SJSA1 (cell line): ENCODE results near the gene TSR3. TPM values are rescaled to one million over a fixed set of nuclear protein-coding genes. Genes with fewer than 3 reads are reported as not detected.
A peak's percentile ranks its signal among the peaks of the same experiment; 100 is the strongest.

Experiments
- DNase-seq, 2 experiments: peaks; one replicate each; pipeline ENCODE4 v3.0.0-alpha.2; 2015 to 2020; ENCODE audit warnings: low spot score in 2 of 2, low read depth in 1 of 2
- H3K27ac ChIP-seq: fragments of 250-450 bp; sonication (Bioruptor Pico); 2 replicates; pipeline ENCODE4 v1.5.1; 2020; ENCODE audit warnings: mild to moderate bottlenecking, moderate library complexity
- H3K27me3 ChIP-seq: fragments of 250-450 bp; sonication (Bioruptor Pico); replicated peaks from 2 replicates; pipeline ENCODE4 v1.5.1; 2020; ENCODE audit warnings: mild to moderate bottlenecking, moderate library complexity
- H3K36me3 ChIP-seq: fragments of 250-450 bp; sonication (Bioruptor Pico); 2 replicates; pipeline ENCODE4 v1.5.1; 2020; ENCODE audit warnings: mild to moderate bottlenecking
- H3K4me1 ChIP-seq: fragments of 250-450 bp; sonication (Bioruptor Pico); replicated peaks from 2 replicates; pipeline ENCODE4 v1.6.1; 2021; ENCODE audit warnings: mild to moderate bottlenecking
- H3K4me3 ChIP-seq: fragments of 250-450 bp; sonication (Bioruptor Pico); 2 replicates; pipeline ENCODE4 v1.5.1; 2020; ENCODE audit warnings: mild to moderate bottlenecking
- H3K9me3 ChIP-seq: fragments of 250-450 bp; sonication (Bioruptor Pico); replicated peaks from 2 replicates; pipeline ENCODE4 v1.5.1; 2020; ENCODE audit warnings: mild to moderate bottlenecking
- total RNA-seq: library from RNA; depleted of rRNA; stranded (reverse); fragments of >200 nt; shearing (Covaris generic); gene quantifications from 2 replicates; pipeline ENCODE4 v1.2.3, GENCODE V29; 2014

Gene TSR3
- total RNA-seq, 1 experiment from 2014 or later, result 110 TPM

- Histone ChIP-seq H3K36me3 (peaks cover 23% of the 10 kb centered on the region), H3K9me3 (peaks cover 9% of the 10 kb centered on the region; the same call in 1 of the 2 replicates), H3K4me3 (no peak overlapping the region), H3K27ac (no peak overlapping the region), H3K4me1 (peaks cover 29% of the 10 kb centered on the region), H3K27me3 (no peaks in the 10 kb centered on the region)
- DNase-seq, result no peak
Measured at GRCh38 chr16:1354815-1355540, 3.3 kb upstream of the TSR3 start.

- H3K27me3 ChIP-seq, result no peaks in the 10 kb centered on the region
- DNase-seq, result no peak
- peaks cover 39% of the 10 kb centered on the region for H3K36me3 ChIP-seq
- H3K27ac ChIP-seq, result peak overlapping the region; percentile 16; the same call in 1 of the 2 replicates
- H3K4me1 ChIP-seq, result peaks cover 26% of the 10 kb centered on the region
- peak overlapping the region; percentile 99 for H3K4me3 ChIP-seq
- peaks cover 9% of the 10 kb centered on the region; the same call in 1 of the 2 replicates for H3K9me3 ChIP-seq
Measured at GRCh38 chr16:1351215-1351581, 480 bp downstream of the TSR3 start.

DNA sequence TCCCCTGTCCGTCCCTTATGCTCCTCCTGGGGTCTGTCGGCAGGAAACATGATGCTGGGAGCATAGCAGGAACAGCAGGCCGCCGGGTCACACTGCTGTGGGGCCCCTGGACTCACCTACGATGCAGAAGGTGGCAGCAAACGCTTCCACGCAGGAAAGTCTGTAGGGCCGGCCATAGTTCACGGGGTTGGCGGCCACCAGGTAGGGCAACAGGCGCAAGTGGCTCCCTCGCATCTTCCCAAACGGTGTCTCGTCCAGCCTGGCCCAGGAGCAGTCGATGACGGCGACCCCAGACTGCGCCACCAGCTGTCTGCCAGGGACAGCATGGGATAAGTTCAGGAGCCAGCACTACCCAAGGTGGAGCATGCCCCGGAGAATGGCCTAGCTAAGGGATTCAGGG lies 987 bp downstream of the TSR3 start:
- H3K4me1 ChIP-seq, result peaks cover 26% of the 10 kb centered on the region
- peaks cover 39% of the 10 kb centered on the region for H3K36me3 ChIP-seq
- H3K27ac ChIP-seq, result no peak overlapping the region
- peaks cover 9% of the 10 kb centered on the region; the same call in 1 of the 2 replicates for H3K9me3 ChIP-seq
- no peak for DNase-seq
- no peaks in the 10 kb centered on the region for H3K27me3 ChIP-seq
- H3K4me3 ChIP-seq, result peak overlapping the region; percentile 99

DNA sequence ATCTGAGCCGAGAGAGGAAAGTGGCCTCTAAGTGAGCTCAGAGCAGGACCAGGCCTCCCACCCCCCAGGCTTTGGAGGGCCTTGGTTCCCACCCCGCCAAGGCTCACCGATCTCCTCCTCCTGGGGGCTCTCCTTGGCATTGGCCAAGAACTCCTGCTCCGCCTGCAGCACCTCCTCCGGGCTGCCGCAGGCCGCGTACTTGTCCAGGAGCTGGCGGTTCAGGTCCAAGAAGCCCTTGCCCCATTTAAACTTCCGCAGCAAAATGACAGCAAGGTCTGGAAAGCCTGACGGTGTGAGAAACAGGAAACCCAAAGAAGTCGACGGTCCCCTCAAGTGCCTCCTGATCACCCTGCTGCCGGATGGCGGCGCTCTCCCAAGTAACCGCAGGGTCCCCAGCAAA lies 1.7 kb downstream of the TSR3 start:
- H3K9me3 ChIP-seq, result peaks cover 9% of the 10 kb centered on the region; the same call in 1 of the 2 replicates
- no peak for DNase-seq
- H3K27ac ChIP-seq, result no peak overlapping the region
- no peaks in the 10 kb centered on the region for H3K27me3 ChIP-seq
- H3K36me3 ChIP-seq, result peaks cover 39% of the 10 kb centered on the region
- no peak overlapping the region for H3K4me3 ChIP-seq
- H3K4me1 ChIP-seq, result peaks cover 26% of the 10 kb centered on the region

- Histone ChIP-seq H3K4me1 (peaks cover 26% of the 10 kb centered on the region), H3K36me3 (peaks cover 39% of the 10 kb centered on the region), H3K4me3 (no peak overlapping the region), H3K27me3 (no peaks in the 10 kb centered on the region; the same call in 1 of the 2 replicates), H3K27ac (no peak overlapping the region), H3K9me3 (peaks cover 9% of the 10 kb centered on the region; the same call in 1 of the 2 replicates)
- no peak for DNase-seq
Measured at GRCh38 chr16:1349351-1349750, 2.3 kb downstream of the TSR3 start.

DNA sequence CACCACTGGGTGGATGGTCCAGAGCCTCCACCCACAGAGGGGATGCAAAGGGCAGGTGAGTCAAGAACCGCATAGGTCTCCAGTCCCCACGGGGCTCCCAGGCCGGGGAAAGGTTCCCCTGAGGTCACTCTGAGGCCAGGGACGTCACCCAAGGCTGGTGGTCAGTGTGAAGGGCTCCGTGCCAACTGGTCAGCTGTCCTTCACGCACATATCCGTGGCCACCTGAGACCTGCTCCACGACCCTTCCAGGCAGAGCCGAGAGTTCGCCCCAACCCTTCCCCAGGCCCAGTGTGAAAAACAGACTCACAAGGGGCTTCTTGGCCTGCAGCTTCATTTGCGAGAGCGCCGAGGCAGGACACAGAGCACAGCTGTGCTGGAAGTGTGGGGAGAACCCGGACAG lies 2.8 kb downstream of the TSR3 start:
- no peaks in the 10 kb centered on the region; the same call in 1 of the 2 replicates for H3K27me3 ChIP-seq
- no peak for DNase-seq
- peaks cover 26% of the 10 kb centered on the region for H3K4me1 ChIP-seq

DNA sequence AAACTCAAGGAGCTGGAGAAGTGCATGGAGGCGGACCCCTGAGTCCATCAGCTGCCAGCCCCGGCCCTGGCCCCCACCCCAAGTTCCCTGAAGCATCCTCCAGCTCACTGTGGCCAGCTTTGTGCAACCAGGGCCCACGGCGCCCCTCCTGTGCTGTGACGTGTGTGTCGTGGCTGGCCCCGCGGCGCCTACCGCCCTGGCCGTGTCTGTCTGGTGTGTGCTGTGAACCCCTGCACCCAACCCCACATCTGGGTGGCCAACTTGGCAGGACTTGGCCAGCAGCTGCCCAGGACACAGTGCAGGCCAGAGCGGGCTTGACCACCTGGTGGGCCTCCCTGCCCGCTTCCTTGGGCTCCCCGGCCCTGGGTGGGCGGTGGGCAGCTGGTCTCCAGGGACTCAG lies 3.2 kb downstream of the TSR3 start:
- no peak for DNase-seq
- Histone ChIP-seq H3K27ac (no peak overlapping the region), H3K9me3 (peaks cover 9% of the 10 kb centered on the region; the same call in 1 of the 2 replicates), H3K36me3 (peaks cover 39% of the 10 kb centered on the region), H3K4me3 (no peak overlapping the region), H3K4me1 (peaks cover 28% of the 10 kb centered on the region), H3K27me3 (peaks cover 1% of the 10 kb centered on the region; the same call in 1 of the 2 replicates)

More for the DNA sequence above, 2.8 kb downstream of the TSR3 start:
- H3K27ac ChIP-seq, result no peak overlapping the region
- H3K4me3 ChIP-seq, result no peak overlapping the region
- peaks cover 9% of the 10 kb centered on the region; the same call in 1 of the 2 replicates for H3K9me3 ChIP-seq
- H3K36me3 ChIP-seq, result peaks cover 39% of the 10 kb centered on the region

DNA sequence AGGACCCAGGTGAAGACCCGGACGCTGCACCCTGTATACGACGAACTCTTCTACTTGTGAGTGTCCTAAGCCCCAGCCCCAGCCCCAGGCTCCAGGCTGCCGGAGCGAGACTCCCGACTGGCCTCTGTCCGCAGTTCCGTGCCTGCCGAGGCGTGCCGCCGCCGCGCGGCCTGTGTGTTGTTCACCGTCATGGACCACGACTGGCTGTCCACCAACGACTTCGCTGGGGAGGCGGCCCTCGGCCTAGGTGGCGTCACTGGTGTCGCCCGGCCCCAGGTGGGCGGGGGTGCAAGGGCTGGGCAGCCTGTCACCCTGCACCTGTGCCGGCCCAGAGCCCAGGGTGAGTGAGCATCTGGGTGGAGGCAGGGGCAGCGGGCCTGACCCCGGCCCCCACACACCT lies 3.7 kb downstream of the TSR3 start:
- DNase-seq, result no peak
- H3K27me3 ChIP-seq, result peaks cover 4% of the 10 kb centered on the region; the same call in 1 of the 2 replicates
- no peak overlapping the region for H3K27ac ChIP-seq
- peaks cover 39% of the 10 kb centered on the region for H3K36me3 ChIP-seq
- H3K4me1 ChIP-seq, result peaks cover 28% of the 10 kb centered on the region
- H3K4me3 ChIP-seq, result no peak overlapping the region
- H3K9me3 ChIP-seq, result peaks cover 9% of the 10 kb centered on the region; the same call in 1 of the 2 replicates

DNA sequence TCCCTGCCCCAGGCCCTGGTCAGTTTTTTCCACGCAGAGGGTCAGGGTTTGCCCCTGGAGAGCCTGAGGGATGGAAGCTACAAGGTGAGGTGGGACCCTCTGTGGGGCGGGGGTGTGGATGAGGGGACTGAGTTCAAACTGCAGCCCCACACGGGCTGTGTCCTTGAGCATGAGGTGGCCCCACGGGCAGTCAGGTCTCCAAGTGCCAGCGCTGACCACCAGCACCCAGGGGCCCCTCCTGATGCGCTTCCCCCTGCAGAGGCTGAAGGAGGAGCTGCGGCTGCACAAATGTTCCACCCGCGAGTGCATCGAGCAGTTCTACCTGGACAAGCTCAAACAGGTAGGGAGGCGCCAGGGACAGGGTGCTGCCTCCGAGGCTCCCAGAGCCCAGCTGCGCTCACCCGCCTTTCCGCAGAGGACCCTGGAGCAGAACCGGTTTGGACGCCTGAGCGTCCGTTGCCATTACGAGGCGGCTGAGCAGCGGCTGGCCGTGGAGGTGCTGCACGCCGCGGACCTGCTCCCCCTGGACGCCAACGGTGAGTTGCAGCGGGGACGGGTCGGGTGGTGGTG lies 4.3 kb downstream of the TSR3 start:
- no peak overlapping the region for H3K4me3 ChIP-seq
- H3K4me1 ChIP-seq, result peaks cover 27% of the 10 kb centered on the region
- peaks cover 39% of the 10 kb centered on the region for H3K36me3 ChIP-seq
- peaks cover 9% of the 10 kb centered on the region; the same call in 1 of the 2 replicates for H3K9me3 ChIP-seq
- peaks cover 8% of the 10 kb centered on the region for H3K27me3 ChIP-seq
- DNase-seq, result no peak
- H3K27ac ChIP-seq, result no peak overlapping the region

DNA sequence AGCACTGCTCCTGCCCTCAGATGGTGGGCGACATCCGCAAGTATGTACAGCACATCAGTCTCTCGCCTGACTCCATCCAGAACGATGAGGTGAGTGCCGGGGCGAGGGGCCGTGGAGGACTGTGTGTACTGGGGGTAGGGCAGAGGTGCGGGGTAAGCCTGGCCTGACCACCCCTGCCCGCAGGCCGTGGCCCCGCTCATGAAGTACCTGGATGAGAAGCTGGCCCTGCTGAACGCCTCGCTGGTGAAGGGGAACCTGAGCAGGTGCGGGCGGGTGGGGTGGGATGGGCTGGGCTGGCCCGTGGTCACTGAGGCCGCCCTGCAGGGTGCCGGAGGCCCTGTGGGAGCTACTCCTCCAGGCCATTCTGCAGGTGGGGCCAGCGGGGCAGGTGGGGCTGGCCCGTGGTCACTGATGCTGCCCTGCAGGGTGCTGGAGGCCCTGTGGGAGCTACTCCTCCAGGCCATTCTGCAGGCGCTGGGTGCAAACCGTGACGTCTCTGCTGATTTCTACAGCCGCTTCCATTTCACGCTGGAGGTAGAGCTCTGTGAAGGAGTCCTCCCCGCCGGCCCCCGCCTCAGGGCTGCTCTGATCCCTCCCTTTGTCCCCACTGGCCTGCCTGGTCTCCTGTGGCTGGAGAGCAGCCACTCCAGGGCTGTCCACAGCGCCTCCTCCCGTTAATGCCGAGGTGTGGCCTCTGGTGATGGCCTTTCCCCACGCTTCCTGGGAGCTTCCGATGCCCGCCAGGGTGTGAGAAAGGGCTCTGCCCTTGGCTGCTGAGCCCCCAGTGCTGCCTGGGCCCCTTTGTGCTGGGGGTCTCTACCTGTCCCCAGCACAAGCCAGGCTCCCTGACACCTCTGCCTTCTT lies 5.0 kb downstream of the TSR3 start:
- no peak overlapping the region for H3K27ac ChIP-seq
- H3K4me3 ChIP-seq, result no peak overlapping the region
- no peak for DNase-seq
- H3K36me3 ChIP-seq, result peaks cover 34% of the 10 kb centered on the region
- peaks cover 15% of the 10 kb centered on the region for H3K27me3 ChIP-seq
- peaks cover 24% of the 10 kb centered on the region for H3K4me1 ChIP-seq
- H3K9me3 ChIP-seq, result peaks cover 3% of the 10 kb centered on the region; the same call in 1 of the 2 replicates

DNA sequence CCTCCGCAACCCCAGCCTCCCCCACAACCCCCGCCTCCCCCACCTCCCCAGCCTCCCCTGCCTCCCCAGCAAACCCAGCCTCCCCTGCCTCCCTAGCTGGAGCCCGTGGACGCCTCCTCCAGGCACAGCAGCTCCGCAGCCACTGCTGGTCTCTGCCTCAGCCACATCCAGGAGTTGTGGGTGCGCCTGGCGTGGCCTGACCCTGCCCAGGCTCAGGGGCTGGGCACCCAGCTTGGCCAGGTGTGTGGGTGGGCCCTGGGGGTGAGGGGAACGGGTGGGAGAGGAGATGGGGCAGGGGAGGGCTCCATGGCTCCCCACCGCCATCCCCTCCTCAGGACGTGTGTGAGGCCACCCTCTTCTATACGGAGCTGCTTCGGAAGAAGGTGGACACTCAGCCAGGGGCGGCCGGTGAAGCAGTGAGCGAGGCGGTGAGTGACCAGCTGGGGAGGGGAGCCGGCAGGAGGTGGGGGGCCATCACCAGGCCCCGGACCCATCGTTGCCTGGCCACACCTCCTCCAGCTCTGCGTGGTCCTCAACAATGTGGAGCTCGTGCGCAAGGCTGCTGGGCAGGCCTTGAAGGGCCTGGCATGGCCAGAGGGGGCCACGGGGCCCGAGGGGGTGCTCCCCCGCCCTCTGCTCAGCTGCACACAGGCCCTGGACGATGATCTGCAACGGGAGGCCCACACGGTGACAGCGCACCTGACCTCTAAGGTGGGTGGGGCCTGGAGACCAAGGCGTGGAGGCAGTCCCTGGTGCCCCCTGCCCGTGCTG lies 5.8 kb downstream of the TSR3 start:
- no peak for DNase-seq
- H3K9me3 ChIP-seq, result no peaks in the 10 kb centered on the region
- no peak overlapping the region for H3K27ac ChIP-seq
- H3K4me1 ChIP-seq, result peaks cover 16% of the 10 kb centered on the region
- H3K36me3 ChIP-seq, result peaks cover 28% of the 10 kb centered on the region
- H3K4me3 ChIP-seq, result no peak overlapping the region
- peaks cover 23% of the 10 kb centered on the region for H3K27me3 ChIP-seq

- H3K27ac ChIP-seq, result no peak overlapping the region
- peaks cover 11% of the 10 kb centered on the region for H3K4me1 ChIP-seq
- H3K9me3 ChIP-seq, result no peaks in the 10 kb centered on the region
- peaks cover 25% of the 10 kb centered on the region for H3K27me3 ChIP-seq
- no peak overlapping the region for H3K4me3 ChIP-seq
- H3K36me3 ChIP-seq, result peaks cover 22% of the 10 kb centered on the region
- no peak for DNase-seq
Measured at GRCh38 chr16:1345087-1345486, 6.6 kb downstream of the TSR3 start.

DNA sequence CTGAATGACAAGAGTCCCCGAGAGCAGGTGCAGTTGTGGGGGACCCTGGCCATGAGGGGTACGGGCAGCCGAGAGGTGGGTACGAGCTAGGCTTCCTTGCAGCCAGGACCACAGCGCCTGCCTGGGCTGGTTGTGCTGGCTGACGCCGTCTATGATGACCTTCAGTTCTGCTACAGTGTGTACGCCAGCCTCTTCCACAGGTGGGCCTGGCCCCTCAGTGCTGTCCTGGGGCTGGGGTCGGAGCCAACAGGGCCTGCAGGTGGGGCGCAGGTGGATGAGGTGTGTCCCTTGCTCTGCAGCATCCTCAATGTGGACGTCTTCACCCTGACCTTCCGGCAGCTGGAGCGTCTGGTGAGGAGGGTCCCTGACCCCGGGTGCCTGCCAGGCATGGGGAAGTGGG lies 7.2 kb downstream of the TSR3 start:
- Histone ChIP-seq H3K27ac (no peak overlapping the region), H3K9me3 (no peaks in the 10 kb centered on the region), H3K27me3 (peaks cover 25% of the 10 kb centered on the region), H3K36me3 (peaks cover 16% of the 10 kb centered on the region), H3K4me1 (peaks cover 11% of the 10 kb centered on the region), H3K4me3 (no peak overlapping the region)
- no peak for DNase-seq
